Muscle layer of colon (tissue), 2 donors: ENCODE data around the gene CAD.

Experiments
- H3K27ac ChIP-seq: one replicate; pipeline ENCODE4 v1.7.0; 2013; ENCODE audit warnings: low read depth, mild to moderate bottlenecking, low read length, moderate library complexity
- H3K27me3 ChIP-seq, 2 donors: one replicate each; pipeline ENCODE4 v1.7.0; 2013; ENCODE audit warnings: low read length in 2 of 2, mild to moderate bottlenecking in 2 of 2; ENCODE audit not compliant: insufficient read depth in 2 of 2, control insufficient read depth in 1 of 2
- H3K36me3 ChIP-seq: one replicate; pipeline ENCODE4 v1.7.0; 2013; ENCODE audit warnings: mild to moderate bottlenecking, low read length; ENCODE audit not compliant: insufficient read depth
- H3K4me1 ChIP-seq: one replicate; pipeline ENCODE4 v1.7.0; 2013; ENCODE audit warnings: mild to moderate bottlenecking, low read length; ENCODE audit not compliant: insufficient read depth
- H3K4me3 ChIP-seq, 2 donors: one replicate each; pipeline ENCODE4 v1.7.0; 2013; ENCODE audit warnings: low read length in 2 of 2, low read depth in 1 of 2, mild to moderate bottlenecking in 1 of 2, moderate library complexity in 1 of 2
- H3K9ac ChIP-seq: one replicate; pipeline ENCODE4 v1.7.0; 2013; ENCODE audit warnings: low read length
- H3K9me3 ChIP-seq: one replicate; pipeline ENCODE4 v1.7.0; 2013; ENCODE audit warnings: mild to moderate bottlenecking, low read length
- donor health status: abdominal sarcoma.
- donor health status: Adenocarcinoma of cecum.

CAD gene

GRCh38 chr2:27236136-27236535 lies 19.0 kb downstream of the CAD start:
- H3K36me3 ChIP-seq: peaks cover 81% of the 10 kb centered on the region
- no peaks in the 10 kb centered on the region for H3K27me3 ChIP-seq
- no peaks in the 10 kb centered on the region for H3K9me3 ChIP-seq
- no peak overlapping the region for H3K4me3 ChIP-seq
- H3K9ac ChIP-seq: no peak overlapping the region
- H3K27ac ChIP-seq: no peak overlapping the region
- H3K4me1 ChIP-seq: no peaks in the 10 kb centered on the region

GRCh38 chr2:27236626-27237025 lies 19.5 kb downstream of the CAD start:
- no peaks in the 10 kb centered on the region for H3K4me1 ChIP-seq
- no peak overlapping the region for H3K27ac ChIP-seq
- no peak overlapping the region for H3K4me3 ChIP-seq
- no peaks in the 10 kb centered on the region for H3K9me3 ChIP-seq
- H3K27me3 ChIP-seq: no peaks in the 10 kb centered on the region
- H3K36me3 ChIP-seq: peaks cover 80% of the 10 kb centered on the region
- no peak overlapping the region for H3K9ac ChIP-seq

- no peak overlapping the region for H3K4me3 ChIP-seq
- H3K36me3 ChIP-seq: peaks cover 78% of the 10 kb centered on the region
- no peaks in the 10 kb centered on the region for H3K9me3 ChIP-seq
- no peak overlapping the region for H3K27ac ChIP-seq
- H3K9ac ChIP-seq: no peak overlapping the region
- no peaks in the 10 kb centered on the region for H3K27me3 ChIP-seq
- no peaks in the 10 kb centered on the region for H3K4me1 ChIP-seq
Observed at GRCh38 chr2:27237341-27237945, 20.3 kb downstream of the CAD start.

GRCh38 chr2:27238976-27239375 lies 21.8 kb downstream of the CAD start:
- H3K9ac ChIP-seq: no peak overlapping the region
- H3K27me3 ChIP-seq: no peaks in the 10 kb centered on the region
- no peak overlapping the region for H3K4me3 ChIP-seq
- H3K9me3 ChIP-seq: no peaks in the 10 kb centered on the region
- no peaks in the 10 kb centered on the region for H3K4me1 ChIP-seq
- no peak overlapping the region for H3K27ac ChIP-seq
- H3K36me3 ChIP-seq: peaks cover 77% of the 10 kb centered on the region

- no peak overlapping the region for H3K4me3 ChIP-seq
- no peaks in the 10 kb centered on the region for H3K9me3 ChIP-seq
- H3K36me3 ChIP-seq: peaks cover 70% of the 10 kb centered on the region
- H3K4me1 ChIP-seq: no peaks in the 10 kb centered on the region
- no peak overlapping the region for H3K9ac ChIP-seq
- H3K27me3 ChIP-seq: no peaks in the 10 kb centered on the region
- H3K27ac ChIP-seq: no peak overlapping the region
Observed at GRCh38 chr2:27240406-27240805, 23.2 kb downstream of the CAD start.

GRCh38 chr2:27241761-27242613 lies 24.8 kb downstream of the CAD start:
- Histone ChIP-seq H3K27ac (no peak overlapping the region), H3K4me1 (no peaks in the 10 kb centered on the region), H3K9ac (no peak overlapping the region), H3K36me3 (peaks cover 56% of the 10 kb centered on the region), H3K4me3 (no peak overlapping the region), H3K9me3 (no peaks in the 10 kb centered on the region), H3K27me3 (no peaks in the 10 kb centered on the region)

- H3K36me3 ChIP-seq: peaks cover 52% of the 10 kb centered on the region
- H3K4me1 ChIP-seq: no peaks in the 10 kb centered on the region
- H3K27me3 ChIP-seq: no peaks in the 10 kb centered on the region
- no peak overlapping the region for H3K4me3 ChIP-seq
- H3K27ac ChIP-seq: no peak overlapping the region
- H3K9ac ChIP-seq: no peak overlapping the region
- no peaks in the 10 kb centered on the region for H3K9me3 ChIP-seq
Observed at GRCh38 chr2:27242614-27242951, 25.4 kb downstream of the CAD start.

- Histone ChIP-seq H3K27me3 (no peaks in the 10 kb centered on the region), H3K4me1 (no peaks in the 10 kb centered on the region), H3K9ac (no peak overlapping the region), H3K36me3 (peaks cover 42% of the 10 kb centered on the region), H3K27ac (no peak overlapping the region), H3K4me3 (no peak overlapping the region), H3K9me3 (no peaks in the 10 kb centered on the region)
Observed at GRCh38 chr2:27243391-27244130, 26.4 kb downstream of the CAD start.

GRCh38 chr2:27245116-27245515 lies 27.9 kb downstream of the CAD start:
- Histone ChIP-seq H3K9me3 (no peaks in the 10 kb centered on the region), H3K9ac (no peak overlapping the region), H3K4me1 (no peaks in the 10 kb centered on the region), H3K36me3 (peaks cover 39% of the 10 kb centered on the region), H3K27me3 (no peaks in the 10 kb centered on the region), H3K4me3 (no peak overlapping the region), H3K27ac (no peak overlapping the region)

- no peak overlapping the region for H3K27ac ChIP-seq
- H3K9me3 ChIP-seq: no peaks in the 10 kb centered on the region
- H3K9ac ChIP-seq: no peak overlapping the region
- H3K27me3 ChIP-seq: peaks cover 0 to 2% of the 10 kb centered on the region in 2 donors
- peaks cover 34% of the 10 kb centered on the region for H3K36me3 ChIP-seq
- H3K4me1 ChIP-seq: no peaks in the 10 kb centered on the region
- H3K4me3 ChIP-seq: no peak overlapping the region
Observed at GRCh38 chr2:27245626-27246025, 28.5 kb downstream of the CAD start.

GRCh38 chr2:27247893-27248292 lies 30.7 kb downstream of the CAD start:
- H3K9ac ChIP-seq: no peak overlapping the region
- H3K27me3 ChIP-seq: peaks cover 0 to 10% of the 10 kb centered on the region in 2 donors

More at GRCh38 chr2:27247893-27248292, 30.7 kb downstream of the CAD start:
- Histone ChIP-seq H3K4me3 (no peak overlapping the region), H3K4me1 (no peaks in the 10 kb centered on the region), H3K9me3 (no peaks in the 10 kb centered on the region), H3K36me3 (peaks cover 14% of the 10 kb centered on the region), H3K27ac (no peak overlapping the region)
